HepG2 (cell line): ENCODE results near the gene UNC5B. TPM values are rescaled to one million over a fixed set of nuclear protein-coding genes. Genes with fewer than 3 reads are reported as not detected.

Source experiments
- ATAC-seq: fragments of 200-7000 bp; cut with Tn5 transposase; 3 replicates; pipeline ENCODE4 v1.9.1; 2020; ENCODE audit warnings: mild to moderate bottlenecking, moderate library complexity
- BruUV-seq: library from RNA; stranded (reverse); fragments of 400-500 nt; replicated peaks from 2 replicates; lab custom pipeline; 2021; lab: Mats Ljungman, UMichigan
- CTCF ChIA-PET: fragments of 300-600 bp; formaldehyde crosslinking; extraction: SDS; loops from one replicate; lab custom pipeline; 2021; ENCODE audit warnings: low total read pairs, inconsistent platforms, low intra/inter-chr PET ratio; lab: Yijun Ruan, JAX
- POLR2A ChIA-PET: fragments of 350-600 bp; sonication (Branson Sonifier 250); formaldehyde crosslinking; loops from one replicate; lab custom pipeline; 2020; ENCODE audit warnings: antibody characterized with exemption, inconsistent platforms; lab: Yijun Ruan, JAX
- DNase-seq: peaks from one replicate; pipeline ENCODE4 v3.0.0-alpha.2; 2015; ENCODE audit warnings: low spot score
- FAIRE-seq: peaks from 3 replicates; lab custom pipeline; 2011; peaks lifted over from hg19 to GRCh38; lab: Jason Lieb, UNC
- H2AFZ ChIP-seq: one replicate; pipeline ENCODE4 v1.6.1; 2011; ENCODE audit warnings: low read length, inconsistent platforms
- H3K27ac ChIP-seq: fragments of 300-600 bp; 3 replicates; pipeline ENCODE4 v1.8.0; 2011; ENCODE audit warnings: mixed run types, mild to moderate bottlenecking, mixed read lengths, low read length, inconsistent platforms; ENCODE audit not compliant: insufficient read depth; ENCODE audit errors: extremely low read length
- H3K27me3 ChIP-seq, 2 experiments: fragments of 200-600 bp in 1 of 2; 2 replicates in 1 of 2; 3 replicates in 1 of 2; pipeline versions ENCODE4 v1.6.0 to v1.8.0; 2011; ENCODE audit warnings: low read length in 2 of 2, mild to moderate bottlenecking in 2 of 2, moderate library complexity in 2 of 2, inconsistent platforms in 1 of 2; ENCODE audit not compliant: insufficient read depth in 2 of 2, control insufficient read depth in 1 of 2
- H3K36me3 ChIP-seq, 2 experiments: fragments of 200-600 bp in 1 of 2; replicated peaks in 1 of 2; 2 replicates in 1 of 2; 3 replicates in 1 of 2; pipeline versions ENCODE4 v1.5.1 to v1.8.0; 2011; ENCODE audit warnings: low read length in 2 of 2, inconsistent platforms in 1 of 2; ENCODE audit not compliant: insufficient read depth in 2 of 2, control insufficient read depth in 1 of 2
- H3K4me1 ChIP-seq: 2 replicates; pipeline ENCODE4 v1.5.1; 2012; ENCODE audit warnings: low read length, inconsistent platforms; ENCODE audit not compliant: insufficient read depth
- H3K4me2 ChIP-seq: 2 replicates; pipeline ENCODE4 v1.6.0; 2011; ENCODE audit warnings: low read depth, low read length, inconsistent platforms
- H3K4me3 ChIP-seq, 3 experiments: fragments of 200-600 bp in 1 of 3; sonication (generic), shearing (Covaris generic) in 1 of 3; replicated peaks in 1 of 3; 2 replicates each; pipeline ENCODE4 v1.5.1; 2011 to 2016; ENCODE audit warnings: low read length in 3 of 3, inconsistent platforms in 2 of 3, low read depth in 2 of 3, mild to moderate bottlenecking in 2 of 3, control low read depth in 1 of 3, mixed read lengths in 1 of 3; ENCODE audit not compliant: insufficient read depth in 1 of 3
- H3K79me2 ChIP-seq: one replicate; pipeline ENCODE4 v1.6.1; 2011; ENCODE audit warnings: low read length, inconsistent platforms; ENCODE audit not compliant: insufficient read depth
- H3K9ac ChIP-seq: 2 replicates; pipeline ENCODE4 v1.6.0; 2011; ENCODE audit warnings: mild to moderate bottlenecking, low read depth, low read length, inconsistent platforms; ENCODE audit not compliant: insufficient read depth
- H3K9me3 ChIP-seq: 2 replicates; pipeline ENCODE4 v1.5.1; 2012; ENCODE audit warnings: mild to moderate bottlenecking, low read length
- H4K20me1 ChIP-seq: 2 replicates; pipeline ENCODE4 v1.6.0; 2011; ENCODE audit warnings: inconsistent platforms, mild to moderate bottlenecking, low read length, moderate library complexity; ENCODE audit not compliant: insufficient read depth
- ADNP ChIP-seq: sonication (generic); formaldehyde crosslinking; IDR thresholded peaks from 2 replicates; pipeline ENCODE4 v1.4.0; 2020; ENCODE audit warnings: missing genetic modification reagents
- JUNB ChIP-seq: sonication (generic); formaldehyde crosslinking; IDR thresholded peaks from 2 replicates; pipeline ENCODE4 v1.8.0; 2022; ENCODE audit warnings: missing genetic modification reagents, mild to moderate bottlenecking, borderline replicate concordance
- KDM3A ChIP-seq: IDR thresholded peaks from 2 replicates; pipeline ENCODE4 v1.6.1; 2018; ENCODE audit warnings: low read depth, missing compliant biosample characterization
- KLF12 ChIP-seq: sonication (generic); formaldehyde crosslinking; IDR thresholded peaks from 2 replicates; pipeline ENCODE4 v1.4.0; 2020; ENCODE audit warnings: missing genetic modification reagents, borderline replicate concordance
- MAFF ChIP-seq: IDR thresholded peaks from 2 replicates; pipeline ENCODE4 v1.6.1; 2011; ENCODE audit warnings: low read depth, low read length, improper control_type of control experiment
- NRL ChIP-seq: sonication (generic); formaldehyde crosslinking; IDR thresholded peaks from 2 replicates; pipeline ENCODE4 v1.5.0; 2020; ENCODE audit warnings: missing genetic modification reagents, mild to moderate bottlenecking, moderate library complexity, borderline replicate concordance
- RARG ChIP-seq: sonication (generic); formaldehyde crosslinking; IDR thresholded peaks from 2 replicates; pipeline ENCODE4 v1.4.0; 2020; ENCODE audit warnings: low read depth, mild to moderate bottlenecking, missing genetic modification reagents
- SATB2 ChIP-seq: sonication (generic); formaldehyde crosslinking; IDR thresholded peaks from 2 replicates; pipeline ENCODE4 v1.5.0; 2020; ENCODE audit warnings: missing genetic modification reagents
- SNAI1 ChIP-seq: sonication (generic); formaldehyde crosslinking; IDR thresholded peaks from 2 replicates; pipeline ENCODE4 v1.5.0; 2020; ENCODE audit warnings: mild to moderate bottlenecking, missing genetic modification reagents, borderline replicate concordance
- TAF15 ChIP-seq: fragments of 200-400 bp; formaldehyde crosslinking; IDR thresholded peaks from one replicate; pipeline ENCODE4 v1.6.1; 2018; ENCODE audit warnings: mild to moderate bottlenecking, low read depth, low read length; ENCODE audit not compliant: poor library complexity, severe bottlenecking
- ZC3H4 ChIP-seq: sonication (generic); formaldehyde crosslinking; IDR thresholded peaks from 2 replicates; pipeline ENCODE4 v1.4.0; 2020; ENCODE audit warnings: missing genetic modification reagents, borderline replicate concordance
- ZNF557 ChIP-seq: sonication (generic); formaldehyde crosslinking; IDR thresholded peaks from 2 replicates; pipeline ENCODE4 v1.4.0; 2020; ENCODE audit warnings: missing genetic modification reagents
- ZNF563 ChIP-seq: sonication (generic); formaldehyde crosslinking; IDR thresholded peaks from 2 replicates; pipeline ENCODE4 v1.8.0; 2022; ENCODE audit warnings: mild to moderate bottlenecking, moderate library complexity, missing genetic modification reagents
- ZSCAN12 ChIP-seq: sonication (generic); formaldehyde crosslinking; IDR thresholded peaks from 2 replicates; pipeline ENCODE4 v1.9.0; 2021; ENCODE audit warnings: mild to moderate bottlenecking, missing genetic modification reagents
- WGBS: methylation state at CpG from one replicate; pipeline ENCODE4 v1.1.6; 2017; ENCODE audit warnings: low lambda C conversion rate; 5-methylcytosine and 5-hydroxymethylcytosine counted together
- in situ Hi-C: cut with HindIII; loops from 2 replicates; pipeline ENCODE4 v1.10.0; 2017; ENCODE audit warnings: low pct_unique_long_range_greater_than_20kb; ENCODE audit not compliant: extremely low pct_ligation_motif_present
- intact Hi-C: fragments of 100-400 bp; cut with micrococcal nuclease; formaldehyde crosslinking; loops from one replicate; pipeline ENCODE4 v1.10.0; 2022; ENCODE audit not compliant: unreplicated experiment
- polyA plus RNA-seq, 8 experiments: library from polyadenylated mRNA; depleted of rRNA in 3 of 8; stranded (reverse) in 7 of 8; unstranded in 1 of 8; fragments of >200 nt; fragmentation: Illumina TruSeq in 4 of 8; extraction: Trizol in 4 of 8; gene quantifications; 2 replicates each; pipeline versions ENCODE4 v1.2.1 to v1.2.3, GENCODE V29; 2011 to 2016; ENCODE audit warnings: low read depth in 4 of 8, missing spikeins in 1 of 8, mixed read lengths in 1 of 8; ENCODE audit not compliant: insufficient read depth in 1 of 8
- total RNA-seq, 5 experiments: library from RNA; depleted of rRNA; stranded (reverse); fragments of >200 nt; fragmentation: Illumina TruSeq; extraction: Trizol; gene quantifications; 2 replicates each; pipeline ENCODE4 v1.2.3, GENCODE V29; 2016; ENCODE audit warnings: low read depth in 1 of 5
- TF ChIP-seq, protein P1 (sequence below): sonication (generic); IDR thresholded peaks from 2 replicates; pipeline ENCODE4 v1.6.1; 2016; ENCODE audit warnings: low read depth, borderline replicate concordance
- TF ChIP-seq, protein P2 (sequence below): sonication (generic); formaldehyde crosslinking; IDR thresholded peaks from 2 replicates; pipeline ENCODE4 v1.4.0; 2020; ENCODE audit warnings: missing genetic modification reagents, borderline replicate concordance

Gene UNC5B
- total and polyA plus RNA-seq, 2 of the 13 experiments (the other 11 are each of a cell fraction or from before 2014, with no cell fraction given), result 0.07 TPM

DNA sequence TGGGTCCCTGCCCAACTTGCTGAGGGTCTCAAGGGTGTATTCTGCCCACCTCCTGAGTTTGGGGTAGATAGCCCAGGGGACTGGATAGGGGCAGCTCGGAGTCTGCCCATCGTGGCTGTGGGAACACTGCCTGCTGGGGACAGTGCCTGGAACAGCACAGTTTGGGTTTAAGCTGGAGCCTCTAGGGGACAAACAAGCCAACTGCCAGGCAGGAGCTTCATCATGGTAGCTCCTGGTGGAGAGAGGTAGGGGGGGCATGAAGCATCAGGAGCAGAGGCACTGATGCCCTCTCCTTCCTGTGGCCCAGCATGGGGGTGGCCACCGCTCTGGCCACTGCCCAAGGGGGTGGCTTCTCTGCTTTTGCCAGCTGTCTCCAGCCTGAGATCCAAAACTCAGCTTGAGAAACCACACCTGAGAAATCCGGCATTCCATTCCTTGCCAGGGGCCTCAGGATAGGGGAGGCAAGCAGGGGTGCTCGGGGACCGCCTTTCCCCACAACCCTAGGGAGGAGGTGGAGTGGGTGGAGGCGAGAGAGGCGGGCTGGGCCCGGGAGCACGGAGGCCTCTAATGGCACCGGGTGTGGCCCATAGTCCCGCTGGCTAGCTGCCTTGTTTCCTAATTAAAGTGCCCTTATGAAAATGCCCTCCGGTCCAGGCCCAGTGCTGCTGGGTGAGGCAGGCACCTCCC, 47.6 kb downstream of the UNC5B start:
- POLR2A ChIA-PET, result no interaction called here
- CTCF ChIA-PET, result no interaction called here
- Histone ChIP-seq H2AFZ (no peak overlapping the region), H3K9me3 (no peaks in the 10 kb centered on the region), H3K36me3 (no peaks in the 10 kb centered on the region), H3K4me3 (no peak overlapping the region), H3K27me3 (peaks cover 4 to 21% of the 10 kb centered on the region in 2 experiments; a peak in 3 of 5 replicates), H4K20me1 (no peaks in the 10 kb centered on the region), H3K4me2 (no peak overlapping the region), H3K79me2 (no peaks in the 10 kb centered on the region), H3K4me1 (no peaks in the 10 kb centered on the region), H3K9ac (no peak overlapping the region), H3K27ac (no peak overlapping the region)
- no peak for FAIRE-seq
- 18% methylated on average over 9 of the region's 13 CpGs for WGBS
- BruUV-seq, result no TSS peak
- TF ChIP-seq, protein P1, sequence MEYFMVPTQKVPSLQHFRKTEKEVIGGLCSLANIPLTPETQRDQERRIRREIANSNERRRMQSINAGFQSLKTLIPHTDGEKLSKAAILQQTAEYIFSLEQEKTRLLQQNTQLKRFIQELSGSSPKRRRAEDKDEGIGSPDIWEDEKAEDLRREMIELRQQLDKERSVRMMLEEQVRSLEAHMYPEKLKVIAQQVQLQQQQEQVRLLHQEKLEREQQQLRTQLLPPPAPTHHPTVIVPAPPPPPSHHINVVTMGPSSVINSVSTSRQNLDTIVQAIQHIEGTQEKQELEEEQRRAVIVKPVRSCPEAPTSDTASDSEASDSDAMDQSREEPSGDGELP, result no peak
- no peak for TF ChIP-seq JUNB
- TF ChIP-seq TAF15, result no peak
- TF ChIP-seq MAFF, result no peak
- no peak for TF ChIP-seq ZSCAN12
- no peak for TF ChIP-seq ADNP (CRISPR knock-in tag)
- no peak for TF ChIP-seq ZNF557 (CRISPR knock-in tag)
- no peak for TF ChIP-seq SATB2 (CRISPR knock-in tag)
- TF ChIP-seq ZNF563 (CRISPR knock-in tag), result no peak
- TF ChIP-seq RARG (CRISPR knock-in tag), result no peak
- no peak for TF ChIP-seq SNAI1 (CRISPR knock-in tag)
- no peak for TF ChIP-seq NRL (CRISPR knock-in tag)
- no peak for TF ChIP-seq KDM3A (CRISPR knock-in tag)
- TF ChIP-seq, protein P2, sequence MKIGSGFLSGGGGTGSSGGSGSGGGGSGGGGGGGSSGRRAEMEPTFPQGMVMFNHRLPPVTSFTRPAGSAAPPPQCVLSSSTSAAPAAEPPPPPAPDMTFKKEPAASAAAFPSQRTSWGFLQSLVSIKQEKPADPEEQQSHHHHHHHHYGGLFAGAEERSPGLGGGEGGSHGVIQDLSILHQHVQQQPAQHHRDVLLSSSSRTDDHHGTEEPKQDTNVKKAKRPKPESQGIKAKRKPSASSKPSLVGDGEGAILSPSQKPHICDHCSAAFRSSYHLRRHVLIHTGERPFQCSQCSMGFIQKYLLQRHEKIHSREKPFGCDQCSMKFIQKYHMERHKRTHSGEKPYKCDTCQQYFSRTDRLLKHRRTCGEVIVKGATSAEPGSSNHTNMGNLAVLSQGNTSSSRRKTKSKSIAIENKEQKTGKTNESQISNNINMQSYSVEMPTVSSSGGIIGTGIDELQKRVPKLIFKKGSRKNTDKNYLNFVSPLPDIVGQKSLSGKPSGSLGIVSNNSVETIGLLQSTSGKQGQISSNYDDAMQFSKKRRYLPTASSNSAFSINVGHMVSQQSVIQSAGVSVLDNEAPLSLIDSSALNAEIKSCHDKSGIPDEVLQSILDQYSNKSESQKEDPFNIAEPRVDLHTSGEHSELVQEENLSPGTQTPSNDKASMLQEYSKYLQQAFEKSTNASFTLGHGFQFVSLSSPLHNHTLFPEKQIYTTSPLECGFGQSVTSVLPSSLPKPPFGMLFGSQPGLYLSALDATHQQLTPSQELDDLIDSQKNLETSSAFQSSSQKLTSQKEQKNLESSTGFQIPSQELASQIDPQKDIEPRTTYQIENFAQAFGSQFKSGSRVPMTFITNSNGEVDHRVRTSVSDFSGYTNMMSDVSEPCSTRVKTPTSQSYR (CRISPR knock-in tag), result no peak
- TF ChIP-seq KLF12, result no peak
- no peak for TF ChIP-seq ZC3H4 (CRISPR knock-in tag)
- no peak for ATAC-seq
- no peak for DNase-seq
- in situ Hi-C loops (no loop called here), intact Hi-C loops (no loop called here)
